HG03521 (cell line): Measurements from ENCODE around the gene KSR2.
"Not testable (repeated sequence)": the region's sequence is repeated elsewhere in the genome, so short reads cannot be mapped to it uniquely, and the experiment has no call there.

Experiments used
- ATAC-seq: cut with Tn5 transposase; IDR thresholded peaks from one replicate; pipeline ENCODE4 v1.9.1; 2021; ENCODE audit warnings: mild to moderate bottlenecking, moderate library complexity; ENCODE audit not compliant: unreplicated experiment

The KSR2 gene

DNA sequence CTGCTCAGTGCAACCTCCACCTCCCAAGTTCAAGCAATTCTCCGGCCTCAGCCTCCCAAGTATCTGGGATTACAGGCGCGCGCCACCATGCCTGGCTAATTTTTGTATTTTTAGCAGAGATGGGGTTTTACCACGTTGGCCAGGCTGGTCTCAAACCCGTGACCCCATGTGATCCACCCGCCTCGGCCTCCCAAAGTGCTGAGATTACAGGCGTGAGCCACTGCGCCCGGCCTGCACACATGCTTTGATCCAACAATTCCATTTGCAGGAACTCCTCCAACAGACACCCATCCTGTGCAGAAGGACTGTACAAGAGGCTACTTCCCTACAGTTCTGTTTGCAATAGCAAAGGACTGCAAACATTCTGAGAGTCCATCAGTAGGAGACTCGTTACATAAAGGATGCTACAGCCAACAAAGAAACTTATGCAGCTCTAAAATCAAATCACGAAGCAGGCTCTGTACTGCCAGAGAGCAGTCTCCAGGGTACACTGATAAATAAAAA lies 108.0 kb downstream of the KSR2 start:
- not testable (repeated sequence) for ATAC-seq

DNA sequence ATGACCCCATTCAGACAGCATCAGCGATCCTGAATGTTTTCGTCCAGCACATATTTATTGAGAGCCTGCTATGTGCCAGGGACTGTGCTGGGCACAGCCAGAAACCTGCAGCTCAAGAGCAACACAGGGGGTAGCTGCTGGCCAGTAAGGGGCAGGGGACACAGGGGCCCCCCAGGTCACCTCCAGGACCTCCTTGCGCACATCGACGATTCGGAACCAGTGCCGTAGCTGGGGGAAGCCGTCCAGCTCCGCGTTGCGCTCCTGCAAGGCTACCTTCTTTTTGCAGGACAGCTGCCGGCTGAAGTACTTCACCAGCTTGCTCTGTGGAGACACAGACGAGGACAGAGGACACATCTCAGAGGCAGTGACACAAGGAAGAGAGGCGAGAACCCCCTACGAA lies 108.7 kb downstream of the KSR2 start:
- no peak for ATAC-seq

DNA sequence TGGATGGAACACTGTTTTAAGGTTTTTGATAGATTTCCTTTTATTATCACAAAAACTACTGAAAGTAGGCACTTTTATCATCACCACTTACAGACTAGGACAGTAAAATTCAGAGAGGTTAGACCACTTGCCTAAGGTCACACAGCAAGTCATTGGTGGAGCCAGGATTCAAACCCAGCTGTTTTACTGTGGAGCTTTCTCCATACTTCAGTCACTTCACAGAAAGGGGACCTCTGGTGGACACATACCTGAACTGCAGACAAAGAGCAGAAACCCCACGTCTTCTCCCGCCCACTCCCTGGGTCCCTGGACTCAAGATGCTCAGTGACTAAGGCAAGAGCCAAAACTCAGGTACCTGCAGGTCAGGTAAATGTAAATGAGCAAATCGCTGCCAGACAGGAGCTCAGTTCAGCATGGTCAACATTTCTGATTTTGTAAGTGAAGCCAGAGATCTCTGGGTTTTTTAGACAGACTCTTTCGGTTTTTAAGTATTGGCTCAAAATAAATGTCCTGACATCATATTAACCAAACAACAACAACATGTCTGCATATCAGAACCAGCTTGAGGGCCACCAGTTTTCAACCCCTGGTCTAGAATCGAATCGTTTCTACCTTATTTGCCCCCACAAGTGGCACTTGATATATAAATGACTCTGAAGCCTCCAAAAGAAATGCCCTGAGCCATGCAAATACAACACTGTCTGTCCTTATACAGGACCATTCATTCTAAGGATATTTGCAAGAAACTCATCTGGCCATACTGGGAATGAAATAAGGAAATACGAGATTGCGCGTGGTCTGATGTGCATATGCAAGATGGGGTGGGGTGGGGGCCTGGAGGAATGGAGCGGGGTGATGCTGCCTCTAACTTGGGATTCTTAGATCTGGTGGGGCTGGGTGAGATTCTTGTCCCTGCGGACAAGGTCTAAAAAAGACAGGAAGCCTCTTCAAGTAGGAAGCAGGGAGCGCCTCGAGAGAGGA lies 110.9 kb downstream of the KSR2 start:
- ATAC-seq = no peak

DNA sequence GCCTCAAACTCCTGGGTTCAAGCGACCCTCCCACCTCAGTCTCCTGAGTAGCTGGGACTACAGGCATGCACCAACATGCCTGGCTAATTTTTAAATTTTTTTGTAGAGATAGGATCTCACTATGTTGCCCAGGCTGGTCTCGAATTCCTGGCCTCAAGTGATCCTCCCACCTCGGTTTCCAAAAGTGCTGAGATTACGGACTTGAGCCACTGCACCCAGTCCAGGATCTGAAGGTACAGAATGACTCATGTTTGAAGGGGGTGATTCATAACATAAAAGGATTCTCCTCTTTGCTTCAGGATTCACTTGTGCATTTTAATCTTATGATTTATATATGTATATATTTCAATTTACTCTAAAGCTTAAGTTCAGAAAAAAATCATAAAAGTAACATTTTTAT lies 111.7 kb downstream of the KSR2 start:
- ATAC-seq = not testable (repeated sequence)

DNA sequence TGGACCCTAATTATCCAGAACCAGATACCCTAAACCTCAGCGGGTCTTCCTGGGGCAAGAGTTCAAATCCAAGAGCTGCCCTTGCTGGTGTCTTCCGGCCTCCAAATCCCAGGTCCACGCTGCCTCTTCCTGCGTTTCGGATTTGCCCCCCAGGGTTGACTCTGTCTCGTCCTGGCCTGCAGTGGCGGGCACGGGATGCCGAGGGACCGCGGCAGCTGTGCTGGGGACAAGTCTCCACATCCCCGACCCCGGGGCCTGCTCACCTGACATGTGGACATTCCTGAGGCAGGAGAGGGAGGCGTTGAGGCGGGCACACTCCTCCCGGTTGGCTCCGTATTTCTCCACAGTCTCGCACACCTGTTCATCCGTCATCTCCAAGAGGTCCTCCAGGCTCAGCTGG lies 113.6 kb downstream of the KSR2 start:
- no peak for ATAC-seq

DNA sequence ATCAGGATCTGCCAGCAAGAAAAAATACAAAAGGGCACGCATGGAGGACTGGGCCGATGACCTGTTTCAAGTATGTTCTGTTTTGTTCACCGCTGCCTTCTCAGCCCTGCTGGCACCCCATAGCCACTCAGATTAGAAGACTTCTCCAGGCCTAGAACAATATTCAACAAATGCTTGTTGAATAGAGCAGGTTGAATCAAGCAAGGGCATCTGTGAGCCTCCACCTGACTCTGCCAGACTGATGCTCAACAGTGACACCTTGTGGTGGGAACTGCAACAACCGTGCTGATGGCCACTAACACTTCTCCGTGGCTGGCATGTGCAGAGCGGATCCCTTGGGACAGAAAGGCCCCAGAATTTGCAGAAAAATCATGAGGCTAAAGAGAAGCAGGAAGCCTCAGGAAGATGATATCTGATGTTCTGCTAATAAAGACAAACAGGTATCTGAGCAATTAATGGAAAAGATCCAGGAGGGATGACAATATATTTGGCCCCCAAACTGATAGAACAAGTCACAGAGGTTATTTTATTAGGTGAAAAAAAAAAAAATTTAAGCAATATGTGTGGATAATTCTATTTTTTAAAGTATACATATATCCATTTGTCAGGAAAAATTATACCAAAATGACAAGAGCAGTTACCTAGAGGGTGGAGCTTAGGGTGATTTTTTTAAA lies 114.3 kb downstream of the KSR2 start:
- no peak for ATAC-seq

DNA sequence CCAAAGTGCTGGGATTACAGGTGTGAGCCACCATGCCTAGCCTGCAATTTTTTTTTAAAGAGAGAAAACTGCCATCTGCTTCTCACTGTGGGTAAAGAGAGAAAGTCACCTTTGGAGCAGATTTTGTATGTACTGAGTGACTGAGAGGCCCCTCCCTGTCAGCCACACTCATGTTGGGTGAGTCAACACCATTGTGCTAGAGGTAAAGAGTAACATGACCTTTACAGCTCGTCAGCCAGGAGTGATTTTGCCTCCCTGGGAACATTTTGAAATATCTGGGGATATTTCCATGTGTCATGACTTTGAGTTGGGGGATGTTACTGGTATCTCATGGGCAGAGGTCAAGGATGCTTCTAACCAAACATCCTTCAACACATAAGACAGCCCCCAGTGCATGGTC lies 115.2 kb downstream of the KSR2 start:
- ATAC-seq = no peak

DNA sequence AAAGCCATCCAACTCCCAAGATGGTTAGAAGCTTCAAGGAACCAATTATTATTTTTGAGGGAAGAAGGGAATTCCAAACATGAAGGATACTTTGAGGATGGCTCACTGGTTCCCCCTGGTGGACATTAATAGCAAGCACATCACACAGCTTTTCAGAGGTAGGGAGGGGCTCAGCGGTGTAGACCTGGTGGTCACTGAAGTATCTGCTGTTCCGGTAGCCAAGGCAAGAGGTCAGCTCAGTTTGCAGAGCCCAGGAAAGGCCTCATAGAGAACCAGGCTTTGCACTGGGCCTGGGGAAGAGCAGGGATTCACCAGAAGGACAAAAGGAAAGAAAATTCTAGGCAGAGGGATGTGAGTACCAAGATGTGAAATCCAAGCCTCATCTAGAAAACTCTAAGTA lies 118.7 kb downstream of the KSR2 start:
- ATAC-seq = no peak

DNA sequence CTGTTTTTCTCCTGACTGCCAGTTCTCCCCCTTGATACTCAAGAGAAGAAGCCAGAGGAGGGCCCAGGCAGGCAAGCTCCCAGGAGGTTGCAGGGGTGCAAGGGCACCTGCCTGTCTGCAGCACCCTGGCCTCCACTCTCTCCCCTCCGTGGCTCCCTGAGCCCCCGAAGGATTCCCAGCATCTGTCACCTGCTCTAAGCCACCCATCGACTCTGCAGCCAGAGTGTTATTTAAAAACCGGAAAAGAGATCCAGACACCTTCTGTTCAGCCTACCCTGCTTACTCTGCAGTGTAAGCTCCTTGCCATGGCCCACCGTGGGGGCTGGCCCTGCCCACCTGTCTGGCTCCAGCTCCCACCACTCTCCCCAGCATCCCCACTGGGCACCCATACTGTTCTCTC lies 121.4 kb downstream of the KSR2 start:
- no peak for ATAC-seq

DNA sequence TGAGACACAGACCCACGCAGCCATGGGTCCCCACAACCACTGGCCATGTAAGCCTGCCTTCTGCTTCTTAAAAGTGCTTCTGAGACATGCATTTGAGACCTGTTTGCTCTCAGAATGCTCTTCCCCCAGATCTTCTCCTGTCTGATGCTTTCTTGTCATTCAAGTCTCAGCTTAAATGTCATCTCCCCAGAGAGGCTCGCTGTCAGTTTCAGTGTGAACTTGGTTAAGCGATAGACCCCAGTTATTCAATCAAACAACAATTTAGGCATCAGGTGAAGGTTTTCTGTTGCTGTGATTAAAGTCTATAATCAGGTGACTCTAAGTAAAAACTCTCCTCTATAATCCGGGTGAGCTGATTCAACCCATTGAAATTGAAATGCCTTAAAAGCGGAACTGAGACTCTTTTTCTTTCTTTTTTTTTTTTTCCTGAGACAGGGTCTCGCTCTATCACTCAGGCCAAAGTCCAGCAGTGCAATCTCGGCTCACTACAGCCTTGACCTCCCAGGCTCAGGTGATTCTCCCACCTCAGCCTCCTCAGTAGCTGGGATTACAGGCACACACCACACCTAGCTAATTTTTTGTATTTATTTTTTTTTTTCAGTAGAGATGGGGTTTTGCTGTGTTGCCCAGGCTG lies 123.4 kb downstream of the KSR2 start:
- no peak for ATAC-seq

DNA sequence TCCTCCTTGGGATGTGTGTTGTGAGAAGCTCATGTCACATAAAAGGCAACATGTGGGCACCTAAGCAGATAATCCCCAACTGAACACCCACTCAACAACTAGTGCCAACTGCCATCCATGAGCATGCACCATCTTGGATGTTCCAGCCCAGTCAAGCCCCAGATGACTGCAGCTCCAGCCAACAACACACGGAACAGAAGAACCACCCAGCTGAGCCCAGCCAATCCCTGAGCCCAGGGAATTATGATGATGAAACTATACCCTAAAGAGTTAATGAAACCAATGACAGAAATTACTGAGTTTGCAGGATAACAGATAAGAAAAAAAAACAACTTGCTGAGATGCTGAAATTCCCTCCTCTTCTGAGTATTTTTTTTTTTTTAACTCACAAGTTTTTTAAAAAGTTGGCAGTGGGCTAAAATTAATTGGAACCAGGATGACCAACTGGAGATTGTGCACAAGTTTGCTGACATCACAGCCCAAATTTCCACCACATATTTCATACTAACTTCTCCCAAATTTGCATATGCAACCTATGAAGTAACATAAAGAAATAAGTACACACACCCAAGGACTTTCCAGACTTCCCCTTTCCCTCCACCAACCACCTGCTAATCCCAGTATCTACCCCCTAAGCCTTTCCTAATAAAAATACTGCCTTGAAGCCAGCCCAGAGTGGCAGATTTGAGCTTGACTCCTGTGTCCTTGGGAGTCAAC lies 124.5 kb downstream of the KSR2 start:
- ATAC-seq = no peak

DNA sequence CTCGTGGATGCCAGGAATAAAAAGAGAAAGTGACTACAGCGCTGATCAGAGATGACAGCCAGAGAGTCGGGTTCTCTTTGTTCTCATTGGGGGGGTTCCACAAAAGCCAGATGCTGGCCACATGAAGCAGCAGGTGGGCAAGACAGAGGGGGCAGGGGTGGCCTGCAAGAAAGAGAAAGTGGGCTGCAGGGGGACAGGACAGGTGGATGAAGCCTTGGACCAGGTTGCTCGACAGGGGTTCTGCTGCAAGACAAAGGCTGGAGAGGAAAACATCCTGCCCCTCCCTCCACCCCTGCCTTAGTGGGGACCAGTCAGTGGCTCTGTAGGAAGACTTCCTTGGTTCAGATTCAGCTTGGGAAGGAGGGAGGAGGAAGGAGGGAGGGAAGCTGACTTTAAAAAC lies 126.2 kb downstream of the KSR2 start:
- ATAC-seq = no peak

DNA sequence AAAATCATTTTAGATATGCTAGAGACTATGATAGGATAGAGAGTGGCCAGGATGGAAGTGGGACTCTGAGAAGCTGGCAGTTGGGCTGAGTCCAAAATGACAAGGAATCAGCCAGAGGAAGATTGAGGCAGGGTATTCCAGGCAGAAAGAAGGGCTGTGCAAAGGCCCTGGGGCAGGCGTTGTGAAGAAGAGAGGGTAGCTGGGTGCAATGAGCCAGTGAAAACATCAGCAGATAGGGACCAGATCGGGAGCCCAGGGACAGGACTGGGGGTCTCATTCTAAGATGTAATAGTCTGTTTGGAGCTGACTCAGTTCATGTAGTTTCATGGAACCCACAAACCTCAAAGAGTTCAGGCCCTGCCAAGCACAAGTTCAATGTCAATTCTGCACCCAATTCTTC lies 126.6 kb downstream of the KSR2 start:
- ATAC-seq = no peak

DNA sequence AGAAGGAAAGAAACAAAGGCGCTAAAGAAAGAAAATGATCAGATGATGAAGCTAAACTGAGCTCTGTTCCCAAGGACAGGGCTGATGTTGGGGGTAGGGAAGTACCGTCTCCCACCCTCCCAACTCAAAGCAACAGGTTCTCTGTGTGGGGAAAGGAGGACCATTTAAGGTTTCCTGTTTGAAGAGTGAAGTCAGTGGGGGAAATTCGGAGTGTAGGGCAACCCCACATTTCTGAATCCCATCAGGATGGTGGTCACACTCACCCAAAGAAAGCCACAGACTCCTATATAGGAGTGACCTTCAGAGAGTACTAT lies 131.1 kb downstream of the KSR2 start:
- no peak for ATAC-seq

DNA sequence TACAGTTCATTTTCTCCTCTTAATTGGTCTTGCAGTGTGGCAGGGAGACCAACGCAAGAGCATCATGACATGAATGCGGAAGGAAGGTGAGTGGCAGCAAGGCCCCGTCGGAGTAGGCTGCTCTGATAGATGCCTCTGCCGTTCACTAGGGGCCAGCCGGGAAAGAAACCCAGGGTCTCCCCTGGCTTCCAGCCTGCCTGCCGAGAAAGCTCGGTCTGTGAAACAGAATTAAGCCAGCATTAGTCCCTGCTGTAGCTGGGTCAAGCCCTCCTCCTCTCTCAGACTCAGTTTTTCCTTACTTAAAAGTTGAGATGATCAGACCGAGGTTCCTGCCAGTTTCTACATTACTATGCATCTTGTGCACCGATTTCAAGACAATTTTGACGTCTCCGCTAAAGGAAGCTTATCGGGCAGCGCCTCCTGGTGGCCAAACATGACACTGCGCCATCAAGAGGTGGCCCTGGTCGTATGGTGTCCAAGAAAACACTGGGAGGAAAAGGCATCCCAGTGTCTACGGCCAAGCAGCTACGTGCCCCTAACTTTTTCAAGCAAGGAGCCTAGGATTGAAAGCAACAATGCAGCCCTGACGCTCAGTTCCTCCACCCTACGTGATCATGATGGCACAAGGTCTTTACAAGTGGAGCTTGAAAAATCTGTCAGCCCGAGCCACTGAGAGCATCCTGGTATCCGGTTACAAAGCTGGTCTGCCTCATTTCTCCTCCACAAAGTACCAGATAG lies 131.6 kb downstream of the KSR2 start:
- no peak for ATAC-seq

DNA sequence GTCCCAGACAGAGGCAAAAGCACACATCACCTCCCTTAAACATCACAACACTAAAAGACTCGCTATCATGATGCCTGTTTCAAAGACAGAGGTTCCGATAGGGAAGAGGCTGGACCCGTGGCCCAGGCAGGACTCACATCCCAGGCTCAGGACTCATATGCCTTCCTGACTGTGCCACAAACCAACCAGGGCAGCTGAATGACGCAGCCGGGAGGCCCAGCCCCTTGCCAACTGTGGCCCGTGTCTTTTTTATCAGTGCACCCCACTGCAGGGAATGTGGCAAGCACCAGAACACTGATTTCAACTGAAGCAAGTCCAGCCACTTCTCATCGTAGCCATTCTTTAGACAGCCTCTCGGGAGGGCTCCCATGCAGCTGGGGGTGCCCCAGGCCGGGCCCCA lies 132.3 kb downstream of the KSR2 start:
- ATAC-seq = no peak

DNA sequence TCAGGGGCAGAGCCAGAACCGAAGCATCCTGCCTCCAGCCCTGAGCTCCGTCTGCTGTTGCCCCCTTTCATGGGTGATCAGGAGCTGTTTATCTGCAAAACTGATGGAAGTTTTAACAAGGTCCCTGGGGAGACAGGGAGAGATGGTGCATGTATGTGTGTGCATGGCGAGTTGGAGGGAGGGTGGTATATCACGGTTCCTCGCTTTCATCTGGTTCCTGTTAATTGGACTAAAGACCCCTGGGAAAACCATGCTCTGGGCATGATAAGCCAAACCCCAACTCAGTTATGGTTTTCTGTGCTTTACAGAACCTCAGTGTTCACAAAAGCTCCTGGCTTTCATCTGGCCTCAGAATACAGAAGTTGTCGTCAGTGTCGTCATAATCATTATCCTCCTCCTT lies 133.6 kb downstream of the KSR2 start:
- ATAC-seq = no peak

DNA sequence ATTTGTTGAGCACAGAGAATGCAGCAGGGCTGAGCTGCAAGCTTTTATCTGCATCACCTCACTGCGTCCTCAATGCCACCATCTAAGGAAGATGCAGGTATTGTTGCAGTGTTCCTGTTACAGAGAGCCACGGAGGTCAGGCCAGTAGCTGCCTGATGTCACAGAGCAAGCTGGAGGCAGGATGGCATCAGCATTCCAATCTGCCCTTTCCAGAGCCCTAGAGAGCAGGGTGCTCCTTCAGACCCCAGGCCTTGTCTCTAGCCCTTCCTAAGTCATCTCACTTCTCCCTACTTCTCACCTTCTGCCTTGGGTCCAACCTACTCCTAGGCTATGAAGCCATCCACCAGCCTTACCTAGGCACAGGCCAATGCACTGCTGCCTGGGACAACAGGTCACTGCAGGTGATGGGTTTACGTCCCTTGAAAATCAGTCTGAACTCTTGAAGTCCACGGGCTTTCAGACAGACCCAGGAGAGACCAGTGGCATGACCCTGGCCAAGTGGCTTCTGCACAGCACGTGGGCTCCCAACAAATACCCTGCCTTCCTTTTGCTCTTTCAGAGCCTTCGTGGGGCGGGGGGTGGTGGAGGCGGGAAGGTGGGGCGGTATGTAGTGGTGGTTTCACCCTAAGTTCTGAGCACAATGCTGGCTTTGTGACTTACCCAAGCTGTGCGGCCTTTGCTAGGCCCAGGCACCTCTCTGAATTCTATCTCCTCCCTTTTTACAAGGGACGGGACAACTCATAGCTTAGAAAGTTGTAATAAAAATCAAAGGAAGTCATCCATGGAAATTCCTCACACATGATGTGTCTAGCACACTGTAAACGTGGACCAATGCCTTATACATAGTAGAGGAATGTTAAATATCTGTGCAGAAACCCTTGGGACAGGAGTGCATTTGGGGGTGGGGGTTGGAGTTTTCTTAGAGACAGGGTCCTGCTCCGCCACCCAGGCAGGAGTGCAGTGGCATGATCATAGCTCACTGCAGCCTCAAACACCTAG lies 136.0 kb downstream of the KSR2 start:
- ATAC-seq = no peak

DNA sequence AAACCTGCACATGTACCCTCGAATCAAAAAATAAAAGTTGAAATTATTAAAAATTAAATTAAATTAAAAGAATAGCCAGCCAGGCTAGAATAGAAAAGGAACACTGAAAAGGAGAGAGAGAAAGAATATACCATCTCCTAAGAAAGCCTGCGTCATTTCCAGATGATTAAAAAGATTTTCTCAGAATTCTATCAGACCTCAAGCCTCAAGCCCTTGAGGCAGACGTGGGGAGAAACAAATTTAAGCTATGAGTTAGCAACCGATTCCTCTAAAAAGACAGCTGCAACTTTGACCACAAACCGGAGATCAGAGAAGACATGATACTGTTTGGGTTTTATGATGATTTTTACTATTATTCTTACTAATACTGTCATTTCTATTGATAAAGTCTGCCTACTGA lies 138.3 kb downstream of the KSR2 start:
- ATAC-seq = no peak
